ENCODE results near the gene FOCAD. TPM values are rescaled to one million over a fixed set of nuclear protein-coding genes. Genes with fewer than 3 reads are reported as not detected.

Gene FOCAD
- total RNA-seq, 1 experiment from 2014 or later, result 17.1 TPM

- no peak overlapping the region for H3K27ac ChIP-seq
- no peak overlapping the region for H2AFZ ChIP-seq
- no peaks in the 10 kb centered on the region for H3K9me3 ChIP-seq (ENCODE audit: insufficient read depth, low read depth)
- H3K9me2 ChIP-seq (ENCODE audit: insufficient read depth), result no peaks in the 10 kb centered on the region
- no peak for DNase-seq
- H3K4me3 ChIP-seq, result no peak overlapping the region
- TF ChIP-seq, protein P1, sequence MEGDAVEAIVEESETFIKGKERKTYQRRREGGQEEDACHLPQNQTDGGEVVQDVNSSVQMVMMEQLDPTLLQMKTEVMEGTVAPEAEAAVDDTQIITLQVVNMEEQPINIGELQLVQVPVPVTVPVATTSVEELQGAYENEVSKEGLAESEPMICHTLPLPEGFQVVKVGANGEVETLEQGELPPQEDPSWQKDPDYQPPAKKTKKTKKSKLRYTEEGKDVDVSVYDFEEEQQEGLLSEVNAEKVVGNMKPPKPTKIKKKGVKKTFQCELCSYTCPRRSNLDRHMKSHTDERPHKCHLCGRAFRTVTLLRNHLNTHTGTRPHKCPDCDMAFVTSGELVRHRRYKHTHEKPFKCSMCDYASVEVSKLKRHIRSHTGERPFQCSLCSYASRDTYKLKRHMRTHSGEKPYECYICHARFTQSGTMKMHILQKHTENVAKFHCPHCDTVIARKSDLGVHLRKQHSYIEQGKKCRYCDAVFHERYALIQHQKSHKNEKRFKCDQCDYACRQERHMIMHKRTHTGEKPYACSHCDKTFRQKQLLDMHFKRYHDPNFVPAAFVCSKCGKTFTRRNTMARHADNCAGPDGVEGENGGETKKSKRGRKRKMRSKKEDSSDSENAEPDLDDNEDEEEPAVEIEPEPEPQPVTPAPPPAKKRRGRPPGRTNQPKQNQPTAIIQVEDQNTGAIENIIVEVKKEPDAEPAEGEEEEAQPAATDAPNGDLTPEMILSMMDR (conservative IDR thresholded peaks at IDR 0.05), result no peak
- no peak for TF ChIP-seq EZH2 (IDR thresholded peaks at IDR 0.05; ENCODE audit: low read depth)
- H3K4me2 ChIP-seq, result no peak overlapping the region
- no peaks in the 10 kb centered on the region for H3K36me3 ChIP-seq (ENCODE audit: low read depth)
- no peaks in the 10 kb centered on the region for H4K20me1 ChIP-seq (ENCODE audit: insufficient read depth)
- POLR2A ChIA-PET (ENCODE audit: unreplicated experiment), result no interaction called here
- H3K27me3 ChIP-seq (ENCODE audit: insufficient read depth, low read depth), result no peaks in the 10 kb centered on the region
- intact Hi-C loops (cut with micrococcal nuclease; ENCODE audit: unreplicated experiment), result no loop called here
- H3F3A ChIP-seq (ENCODE audit: insufficient read depth, low read depth), result no peaks in the 10 kb centered on the region
- no TSS peak for BruUV-seq (replicated peaks)
- H3K4me1 ChIP-seq (replicated peaks; ENCODE audit: insufficient read depth), result no peaks in the 10 kb centered on the region
- CTCF ChIA-PET, result no interaction called here
- H3K79me2 ChIP-seq (ENCODE audit: low read depth), result no peaks in the 10 kb centered on the region
Measured at GRCh38 chr9:20990867-20991266, 306.8 kb downstream of the FOCAD start.

DNA sequence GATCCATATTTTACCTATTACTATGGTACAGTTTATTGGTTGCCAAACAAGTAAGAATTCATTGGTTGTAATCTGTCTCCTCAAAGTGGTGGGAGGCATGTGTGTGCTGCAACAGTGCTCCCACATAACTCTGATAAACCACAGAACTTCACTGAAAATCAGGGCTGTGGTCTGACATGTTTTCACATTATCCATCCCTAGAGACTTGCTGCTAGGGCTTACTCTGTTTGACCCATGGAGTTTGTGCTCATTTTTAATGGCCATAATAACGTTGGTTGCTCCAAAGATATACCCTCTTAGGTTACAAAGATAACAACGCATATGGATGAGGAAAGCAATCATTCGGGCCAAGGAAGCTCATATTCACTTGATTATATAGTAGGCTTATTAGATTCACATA is 310.4 kb downstream of the FOCAD start:
- BruUV-seq (replicated peaks), result no TSS peak
- DNase-seq, result no peak
- Histone ChIP-seq H3F3A (ENCODE audit: insufficient read depth, low read depth) (no peaks in the 10 kb centered on the region), H2AFZ (no peak overlapping the region), H3K9me2 (ENCODE audit: insufficient read depth) (no peaks in the 10 kb centered on the region), H3K4me2 (no peak overlapping the region), H3K4me3 (no peak overlapping the region), H3K4me1 (replicated peaks; ENCODE audit: insufficient read depth) (no peaks in the 10 kb centered on the region), H3K36me3 (ENCODE audit: low read depth) (no peaks in the 10 kb centered on the region), H3K9me3 (ENCODE audit: insufficient read depth, low read depth) (no peaks in the 10 kb centered on the region), H3K27me3 (ENCODE audit: insufficient read depth, low read depth) (no peaks in the 10 kb centered on the region), H3K79me2 (ENCODE audit: low read depth) (no peaks in the 10 kb centered on the region), H3K27ac (no peak overlapping the region), H4K20me1 (ENCODE audit: insufficient read depth) (no peaks in the 10 kb centered on the region)
- ChIA-PET POLR2A (ENCODE audit: unreplicated experiment) (no interaction called here), CTCF (no interaction called here)
- TF ChIP-seq, protein P1 (conservative IDR thresholded peaks at IDR 0.05), result no peak
- no peak for TF ChIP-seq EZH2 (IDR thresholded peaks at IDR 0.05; ENCODE audit: low read depth)
- intact Hi-C loops (cut with micrococcal nuclease; ENCODE audit: unreplicated experiment), result no loop called here

- Histone ChIP-seq H3K27me3 (ENCODE audit: insufficient read depth, low read depth) (no peaks in the 10 kb centered on the region), H3K4me2 (no peak overlapping the region), H3K79me2 (ENCODE audit: low read depth) (no peaks in the 10 kb centered on the region), H3K4me3 (no peak overlapping the region), H3K27ac (no peak overlapping the region), H3K36me3 (ENCODE audit: low read depth) (no peaks in the 10 kb centered on the region), H3K9me2 (ENCODE audit: insufficient read depth) (no peaks in the 10 kb centered on the region), H3K4me1 (replicated peaks; ENCODE audit: insufficient read depth) (no peaks in the 10 kb centered on the region), H2AFZ (no peak overlapping the region), H3K9me3 (ENCODE audit: insufficient read depth, low read depth) (no peaks in the 10 kb centered on the region), H3F3A (ENCODE audit: insufficient read depth, low read depth) (no peaks in the 10 kb centered on the region), H4K20me1 (ENCODE audit: insufficient read depth) (no peaks in the 10 kb centered on the region)
- DNase-seq, result no peak
- ChIA-PET POLR2A (ENCODE audit: unreplicated experiment) (no interaction called here), CTCF (no interaction called here)
- BruUV-seq (replicated peaks), result no TSS peak
- intact Hi-C loops (cut with micrococcal nuclease; ENCODE audit: unreplicated experiment), result no loop called here
- TF ChIP-seq, protein P1 (conservative IDR thresholded peaks at IDR 0.05), result no peak
- no peak for TF ChIP-seq EZH2 (IDR thresholded peaks at IDR 0.05; ENCODE audit: low read depth)
Measured at GRCh38 chr9:20995616-20996015, 311.6 kb downstream of the FOCAD start.
